ENCODE measurements around the gene CAMK4.

Gene CAMK4

GRCh38 chr5:111223787-111224560 lies at the start of gene CAMK4:
TSS of gene CAMK4 (plus strand) at chr5:111224384. CDS start at chr5:111224484, 100 bp downstream.
- DNase-seq, result peak; percentile 85

DNA sequence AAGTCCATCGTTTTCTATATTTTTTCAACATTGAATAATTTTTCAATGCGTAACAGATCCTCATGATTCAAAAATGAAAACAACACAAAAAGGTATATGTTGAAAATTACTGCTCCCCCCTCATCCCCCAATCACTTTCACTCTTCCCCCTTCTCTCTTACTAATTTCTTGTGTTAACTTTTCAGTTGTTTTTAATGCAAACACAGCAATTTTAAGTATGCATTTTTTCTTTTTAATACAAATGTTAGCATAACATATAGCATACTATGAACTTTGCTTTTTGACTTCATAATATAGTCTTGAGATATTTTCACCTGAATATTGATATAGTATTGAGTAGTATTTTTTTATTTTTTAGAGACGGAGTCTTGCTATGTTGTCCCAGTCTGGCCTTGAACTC lies 41.1 kb upstream of the CAMK4 start:
- DNase-seq, result no peak

- DNase-seq, result no peak
Measured at GRCh38 chr5:111187079-111187478, 37.1 kb upstream of the CAMK4 start.

DNA sequence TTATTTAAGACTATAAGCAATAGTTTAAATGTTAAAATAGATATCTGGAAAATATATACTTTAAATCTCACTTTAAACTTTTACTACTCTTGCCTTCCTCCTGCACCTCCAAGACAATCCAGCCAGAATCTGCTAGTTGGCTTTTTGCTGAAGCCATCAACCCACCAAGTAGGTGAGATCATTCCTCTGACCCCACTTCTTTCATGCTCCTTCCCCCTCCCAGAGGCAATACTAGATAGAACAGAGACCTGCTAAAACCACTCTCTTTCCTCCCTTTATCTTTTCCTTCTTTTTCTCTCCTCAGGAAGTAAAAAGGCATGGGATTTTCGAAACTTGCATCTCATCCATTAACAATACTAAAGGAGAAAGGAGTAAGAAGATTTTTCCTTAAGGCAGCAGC lies 30.1 kb upstream of the CAMK4 start:
- no peak for DNase-seq

DNA sequence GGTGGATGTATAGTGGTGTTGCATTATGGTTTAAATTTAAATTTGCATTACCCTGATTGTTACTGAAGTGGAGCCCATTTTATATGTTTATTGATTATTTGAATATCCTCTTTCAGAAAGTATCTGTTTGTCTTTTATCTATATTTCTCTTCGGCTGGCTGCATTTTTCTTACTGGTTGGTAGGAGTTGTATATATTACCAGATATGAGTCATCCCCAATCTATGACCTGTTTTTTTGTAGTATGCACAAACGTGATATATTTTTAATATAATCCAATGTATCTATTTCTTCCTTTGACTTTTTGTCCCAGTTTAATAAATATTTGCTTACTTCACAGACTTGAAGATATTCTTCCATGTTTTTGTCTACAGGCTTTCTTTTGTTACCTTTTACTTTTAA lies 29.3 kb upstream of the CAMK4 start:
- DNase-seq, result no peak

DNA sequence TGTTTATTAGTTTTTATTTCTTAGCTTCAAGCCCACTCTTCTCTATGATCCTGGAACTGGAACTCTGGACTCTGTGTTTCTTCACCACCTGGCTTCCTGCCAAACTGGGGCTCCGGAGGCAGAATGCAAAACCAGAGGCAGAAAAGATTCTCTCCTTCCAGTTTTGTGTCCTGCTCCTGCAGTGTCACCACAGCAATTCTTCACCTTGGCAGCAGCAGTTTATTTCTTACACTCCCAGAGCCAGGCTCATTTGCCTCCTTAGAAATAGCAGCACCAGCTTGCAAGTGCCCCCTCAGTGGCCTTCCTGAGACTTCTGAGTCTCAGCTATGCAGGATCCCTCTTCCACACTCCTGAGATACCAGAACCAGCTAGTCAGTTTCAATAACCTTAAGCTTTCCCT lies 26.7 kb upstream of the CAMK4 start:
- no peak for DNase-seq

- DNase-seq, result no peak
Measured at GRCh38 chr5:111198281-111198966, 25.8 kb upstream of the CAMK4 start.

- DNase-seq, result no peak
Measured at GRCh38 chr5:111200828-111201227, 23.4 kb upstream of the CAMK4 start.

GRCh38 chr5:111201705-111202104 lies 22.5 kb upstream of the CAMK4 start:
- no peak for DNase-seq

GRCh38 chr5:111211341-111211740 lies 12.8 kb upstream of the CAMK4 start:
- no peak for DNase-seq

DNA sequence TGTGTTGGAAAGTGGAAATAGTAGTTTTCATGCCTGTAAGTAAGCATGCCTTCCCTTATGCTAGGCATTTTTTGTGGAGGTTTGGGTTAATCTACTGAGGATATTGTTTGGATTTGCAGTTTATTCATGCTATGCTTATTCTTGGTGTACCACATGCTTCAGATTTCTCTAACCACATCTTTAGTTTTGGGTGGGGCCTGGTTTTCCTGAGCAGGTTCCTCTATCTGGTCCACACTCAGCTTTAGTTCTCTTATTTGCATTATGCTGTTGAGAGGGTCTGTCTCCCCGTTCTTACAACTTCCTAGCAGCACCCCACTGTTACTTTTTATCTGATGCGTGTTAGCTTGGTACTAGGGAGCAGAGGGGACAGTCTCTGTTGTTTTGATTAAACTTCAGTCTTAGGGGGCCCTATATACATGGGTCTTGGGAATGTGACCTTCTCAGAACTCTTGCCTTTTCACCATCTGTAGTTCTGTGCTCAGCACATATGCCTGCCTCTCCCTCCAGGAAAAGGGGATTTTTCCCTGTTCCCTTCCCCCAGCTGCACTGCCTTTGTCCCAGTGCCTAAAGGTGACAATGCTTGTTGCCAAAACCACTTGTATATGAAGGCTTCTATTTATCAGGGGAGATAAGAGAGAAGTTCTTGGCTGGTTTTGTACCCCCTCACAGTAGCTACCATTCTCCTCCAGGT lies 10.0 kb upstream of the CAMK4 start:
- no peak for DNase-seq

DNA sequence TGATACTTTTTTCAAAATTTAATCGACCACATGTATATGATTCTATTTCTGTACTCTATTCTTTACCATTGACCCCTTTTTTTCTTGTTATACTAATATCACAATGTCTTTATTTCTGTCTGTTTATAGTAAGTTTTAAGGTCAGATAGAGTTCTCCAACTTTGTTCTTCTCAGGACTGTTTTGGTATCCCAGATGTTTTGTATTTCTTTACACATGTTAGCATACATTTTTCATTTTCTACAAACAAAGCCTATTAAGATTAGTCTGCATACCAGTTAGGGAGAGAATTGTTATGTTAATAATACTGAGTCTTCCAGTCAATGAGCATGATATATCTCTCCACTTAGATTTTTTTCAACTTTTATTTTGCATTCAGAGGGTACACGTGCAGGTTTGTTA lies 8.2 kb upstream of the CAMK4 start:
- DNase-seq, result no peak

DNA sequence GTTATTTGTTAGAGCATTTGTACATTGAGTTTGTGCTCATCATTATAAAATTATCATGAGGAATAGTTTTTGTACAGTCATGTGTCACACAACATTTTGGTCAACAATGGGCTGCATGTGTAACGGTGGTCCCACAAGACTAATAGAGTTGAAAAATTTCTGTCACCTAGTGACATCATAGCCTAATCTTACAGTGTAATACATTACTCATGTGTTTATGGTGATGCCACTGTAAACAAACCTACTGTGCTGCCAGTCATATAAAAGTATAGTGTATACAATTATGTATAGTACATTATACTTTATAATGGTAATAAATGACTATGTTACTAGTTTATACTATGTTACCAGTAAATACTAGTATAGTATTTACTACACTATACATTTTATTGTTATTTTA lies 3.0 kb upstream of the CAMK4 start:
- DNase-seq, result no peak

DNA sequence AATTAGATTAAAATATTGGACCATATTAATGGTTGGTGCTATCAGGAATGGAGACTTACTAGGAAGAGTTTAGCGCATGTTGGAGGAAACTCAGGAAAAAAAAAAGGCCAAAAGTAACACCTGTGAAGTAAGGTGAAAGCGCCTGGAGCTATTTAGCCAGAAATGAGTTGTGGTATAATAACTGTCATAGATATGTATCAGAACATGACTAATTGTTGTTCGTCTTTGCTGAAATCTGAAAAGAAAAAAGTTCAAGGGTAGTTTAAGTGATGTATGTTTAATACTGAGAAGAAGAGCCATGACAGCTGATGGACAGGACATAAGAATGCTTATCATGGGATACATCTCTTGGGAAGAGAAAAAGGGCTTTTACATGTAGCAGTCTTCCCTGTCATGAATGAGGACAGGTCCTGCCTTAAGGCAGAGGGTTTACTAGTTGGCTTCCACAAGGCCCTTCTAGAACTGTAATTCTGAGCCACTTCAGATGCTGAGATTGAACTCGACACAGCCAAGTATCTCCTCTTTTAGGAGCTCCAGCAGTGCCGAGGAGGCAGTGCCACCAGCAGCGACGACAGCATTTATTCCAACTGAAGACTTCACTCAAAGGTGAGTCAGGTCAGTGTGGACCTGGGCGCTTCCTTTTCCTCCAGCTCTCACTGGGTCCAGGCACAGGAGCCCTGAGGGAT lies 940 bp upstream of the CAMK4 start:
- no peak for DNase-seq

- DNase-seq, result no peak
Measured at GRCh38 chr5:111224561-111225345, 569 bp downstream of the CAMK4 start.

DNA sequence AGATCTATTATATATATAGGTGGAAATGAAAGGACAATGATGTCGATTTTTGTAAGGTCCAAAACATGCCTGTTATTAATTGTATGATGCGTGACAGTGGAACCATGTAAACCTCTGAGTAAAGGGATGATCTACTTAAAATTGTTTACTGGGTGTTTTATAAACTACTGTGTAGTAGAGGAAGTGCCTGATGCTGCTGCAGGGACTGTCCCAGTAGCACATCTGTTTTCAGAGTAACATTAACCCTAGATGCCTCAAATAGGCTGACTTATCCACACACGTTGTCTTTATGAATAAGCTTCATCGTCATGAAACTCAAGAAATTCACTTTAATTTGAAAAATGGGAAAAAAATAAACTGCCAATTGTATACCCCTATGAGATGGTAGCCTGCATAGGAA lies 1.7 kb downstream of the CAMK4 start:
- DNase-seq, result peak; percentile 51

DNA sequence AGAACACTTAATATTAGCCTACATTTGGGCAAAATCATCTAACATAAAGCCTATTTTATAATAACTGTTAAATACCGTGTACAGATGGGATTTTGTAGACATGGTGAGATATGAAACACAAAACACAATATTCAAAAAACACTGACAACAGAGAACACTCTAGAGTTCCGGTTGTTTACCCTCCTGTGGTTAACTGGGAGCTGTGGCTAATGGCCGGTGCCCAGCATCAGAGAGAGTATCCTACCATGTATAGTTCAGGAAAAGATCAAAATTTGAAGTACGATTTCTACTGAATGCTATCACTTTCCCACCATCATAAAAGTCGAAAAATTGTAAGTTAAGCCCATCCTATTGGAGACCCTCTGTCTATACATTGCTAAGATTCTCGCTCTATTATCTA lies 2.4 kb downstream of the CAMK4 start:
- DNase-seq, result no peak

DNA sequence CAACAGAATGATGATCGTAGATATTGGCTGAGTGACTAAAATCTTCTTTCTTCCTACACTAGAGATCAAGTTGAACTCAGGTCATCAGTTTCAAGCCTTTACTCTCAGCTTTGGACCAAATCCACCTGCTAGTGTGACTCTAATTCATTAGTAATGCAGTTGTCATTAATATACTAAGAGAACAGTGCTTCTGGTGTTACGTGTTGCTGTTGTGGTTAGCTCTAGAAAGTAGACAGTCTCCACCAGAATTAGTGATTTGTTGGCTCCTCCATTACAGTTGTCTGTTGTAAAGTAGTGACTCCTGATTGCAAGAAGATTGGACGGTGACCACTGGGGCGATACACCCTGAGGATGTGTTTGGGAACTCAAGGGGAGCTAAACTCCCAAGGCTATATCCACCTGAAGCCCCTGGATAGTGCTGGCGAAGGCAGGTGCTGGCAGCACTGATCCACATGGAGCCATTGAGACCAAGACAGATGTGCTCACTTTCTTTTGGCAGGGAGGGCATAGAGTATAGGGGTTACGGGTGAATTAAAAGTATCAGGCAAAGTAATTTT lies 3.1 kb downstream of the CAMK4 start:
- DNase-seq, result no peak

DNA sequence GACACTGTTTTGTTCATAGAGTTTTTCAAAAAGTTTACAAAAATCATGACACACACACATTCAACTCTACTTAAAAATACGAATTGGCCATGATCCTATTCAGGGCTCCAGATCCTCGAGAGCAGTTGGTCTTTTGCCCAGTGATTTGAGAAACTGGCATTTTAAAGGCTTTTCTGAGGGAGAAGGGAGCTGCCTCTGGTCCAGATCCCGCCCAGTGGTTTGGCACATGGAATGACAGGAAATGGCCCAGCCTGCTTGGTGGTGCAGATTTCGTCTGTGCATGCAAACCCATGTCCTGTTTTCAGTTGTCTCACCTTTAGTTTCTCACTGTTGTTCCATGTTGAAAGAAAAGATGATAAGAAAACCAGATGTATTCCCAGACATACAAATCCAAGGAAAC lies 3.6 kb downstream of the CAMK4 start:
- DNase-seq, result peak; percentile 51

DNA sequence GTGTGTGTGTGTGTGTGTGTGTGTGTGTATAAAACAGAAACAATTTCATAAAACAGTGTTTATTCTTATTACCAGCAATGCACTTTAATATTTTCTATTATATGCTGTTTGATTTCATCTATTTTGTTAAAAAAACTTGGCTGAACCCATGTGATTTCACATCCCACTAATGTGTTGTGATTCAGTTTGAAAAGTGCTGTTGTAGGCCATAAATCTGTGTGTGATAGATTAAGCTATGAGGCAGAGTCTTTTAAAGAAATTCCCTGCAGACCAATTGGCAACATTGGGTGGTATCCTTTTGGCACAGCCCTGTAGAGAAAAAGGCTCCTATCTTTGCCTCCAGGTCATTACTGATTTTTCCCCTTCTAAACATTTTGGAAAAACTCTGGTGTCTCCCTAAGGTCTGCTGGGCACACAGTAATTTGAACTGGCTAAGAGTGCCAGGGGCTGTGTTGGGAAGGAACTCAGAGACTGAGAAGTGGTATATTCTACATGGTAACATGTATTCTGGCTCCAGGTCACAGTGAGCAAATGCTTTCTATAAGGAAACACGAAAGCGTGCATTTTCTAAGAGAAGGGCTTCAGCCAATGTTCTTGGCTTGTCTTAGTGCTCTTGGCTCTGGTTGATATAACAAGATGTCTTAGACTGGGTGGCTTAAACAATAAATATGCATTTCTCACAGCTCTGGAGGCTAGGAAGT lies 4.5 kb downstream of the CAMK4 start:
- DNase-seq, result no peak

GRCh38 chr5:111229221-111229835 lies 5.1 kb downstream of the CAMK4 start:
- DNase-seq, result no peak
